Lower leg skin (tissue), 4 donors: Measurements from ENCODE around the gene ZDHHC8. TPM values are rescaled to one million over a fixed set of nuclear protein-coding genes. Genes with fewer than 3 reads are reported as not detected.
"Not testable (repeated sequence)": the region's sequence is repeated elsewhere in the genome, so short reads cannot be mapped to it uniquely, and the experiment has no call there.

Experiments
- DNase-seq, 2 donors: peaks; one replicate each; pipeline ENCODE4 v3.0.0-alpha.2; 2019; ENCODE audit warnings: low spot score in 2 of 2
- H3K4me3 ChIP-seq: fragments of 200-600 bp; sonication (generic); 2 replicates; pipeline ENCODE4 v1.5.1; 2017; ENCODE audit warnings: mild to moderate bottlenecking, low read depth; ENCODE audit not compliant: poor library complexity, severe bottlenecking
- POLR2A ChIP-seq, 2 donors: fragments of 450-650 bp; IDR thresholded peaks; one replicate each; pipeline ENCODE4 v1.6.1; 2016 to 2017; ENCODE audit warnings: antibody characterized with exemption in 2 of 2, mild to moderate bottlenecking in 1 of 2, moderate library complexity in 1 of 2
- WGBS, 2 donors: methylation state at CpG; one replicate each; pipeline ENCODE4 v1.1.5; 2018; 5-methylcytosine and 5-hydroxymethylcytosine counted together
- intact Hi-C: fragments of 100-400 bp; cut with DNase I; formaldehyde crosslinking; loops from one replicate; pipeline ENCODE4 v1.15.0; 2023; ENCODE audit warnings: low total_unique reads
- total RNA-seq, 4 donors: library from RNA; depleted of rRNA; stranded (reverse); fragments of >200 nt; gene quantifications; one replicate each; pipeline ENCODE4 v1.1.0, GENCODE V29; 2016
- TF ChIP-seq, protein P1 (sequence below), 3 donors: fragments of 450-650 bp; IDR thresholded peaks; one replicate each; pipeline ENCODE4 v1.5.1; 2016; ENCODE audit warnings: antibody characterized with exemption in 3 of 3, mild to moderate bottlenecking in 3 of 3, moderate library complexity in 2 of 3

Gene ZDHHC8
- total RNA-seq, 4 donors from 2014 or later = 17.8 to 30.0 (median 26.1) TPM

DNA sequence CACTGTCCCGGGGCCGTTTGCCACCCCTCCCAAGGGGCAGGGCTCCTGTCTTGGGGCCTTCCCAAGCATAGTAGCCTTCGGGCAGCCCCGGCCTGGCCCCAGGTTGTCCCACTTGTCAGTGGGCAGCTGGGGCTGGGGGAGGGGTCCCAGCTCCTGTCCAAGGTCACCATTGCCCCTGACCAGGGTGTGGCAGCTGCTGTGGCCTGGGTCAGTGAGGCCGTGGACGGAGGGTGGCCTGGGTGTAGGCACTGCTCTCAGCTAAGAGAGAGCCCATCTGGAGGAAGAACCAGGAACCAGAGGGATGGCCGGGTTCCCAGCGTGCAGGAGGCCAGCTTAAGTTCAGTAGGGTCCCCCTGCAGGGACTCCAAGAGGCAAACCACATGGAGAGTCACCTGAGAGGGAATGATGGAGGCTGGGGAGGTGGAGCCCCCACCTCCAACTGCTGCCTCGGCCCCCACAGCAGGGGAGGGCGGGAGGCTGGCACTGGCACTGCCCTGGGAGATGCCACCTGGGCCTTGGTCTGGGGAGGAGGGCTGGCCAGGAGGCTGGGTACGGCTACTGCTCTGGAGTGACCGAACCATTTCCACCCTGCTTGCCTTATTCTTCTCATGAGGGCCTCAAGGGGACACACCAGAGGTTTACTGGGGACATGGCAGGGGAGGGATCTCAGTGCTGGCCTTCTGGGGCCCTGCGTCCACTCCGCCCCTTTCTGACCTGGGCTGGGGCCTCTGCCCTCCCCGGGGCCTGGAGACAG is 26.0 kb downstream of the ZDHHC8 start:
- intact Hi-C loops = loop anchor here (2.0 kb wide), 1 partner anchor 127 kb away; no protein-coding TSS in a partner anchor
- no peak overlapping the region for H3K4me3 ChIP-seq
- no peak for DNase-seq
- TF ChIP-seq, protein P1, sequence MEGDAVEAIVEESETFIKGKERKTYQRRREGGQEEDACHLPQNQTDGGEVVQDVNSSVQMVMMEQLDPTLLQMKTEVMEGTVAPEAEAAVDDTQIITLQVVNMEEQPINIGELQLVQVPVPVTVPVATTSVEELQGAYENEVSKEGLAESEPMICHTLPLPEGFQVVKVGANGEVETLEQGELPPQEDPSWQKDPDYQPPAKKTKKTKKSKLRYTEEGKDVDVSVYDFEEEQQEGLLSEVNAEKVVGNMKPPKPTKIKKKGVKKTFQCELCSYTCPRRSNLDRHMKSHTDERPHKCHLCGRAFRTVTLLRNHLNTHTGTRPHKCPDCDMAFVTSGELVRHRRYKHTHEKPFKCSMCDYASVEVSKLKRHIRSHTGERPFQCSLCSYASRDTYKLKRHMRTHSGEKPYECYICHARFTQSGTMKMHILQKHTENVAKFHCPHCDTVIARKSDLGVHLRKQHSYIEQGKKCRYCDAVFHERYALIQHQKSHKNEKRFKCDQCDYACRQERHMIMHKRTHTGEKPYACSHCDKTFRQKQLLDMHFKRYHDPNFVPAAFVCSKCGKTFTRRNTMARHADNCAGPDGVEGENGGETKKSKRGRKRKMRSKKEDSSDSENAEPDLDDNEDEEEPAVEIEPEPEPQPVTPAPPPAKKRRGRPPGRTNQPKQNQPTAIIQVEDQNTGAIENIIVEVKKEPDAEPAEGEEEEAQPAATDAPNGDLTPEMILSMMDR (IDR thresholded peaks at IDR 0.05) = no peak
- TF ChIP-seq POLR2A (IDR thresholded peaks at IDR 0.05) = no peak
- WGBS, 2 donors = 52 to 69% methylated on average over 12 to 15 of the region's 15 CpGs

DNA sequence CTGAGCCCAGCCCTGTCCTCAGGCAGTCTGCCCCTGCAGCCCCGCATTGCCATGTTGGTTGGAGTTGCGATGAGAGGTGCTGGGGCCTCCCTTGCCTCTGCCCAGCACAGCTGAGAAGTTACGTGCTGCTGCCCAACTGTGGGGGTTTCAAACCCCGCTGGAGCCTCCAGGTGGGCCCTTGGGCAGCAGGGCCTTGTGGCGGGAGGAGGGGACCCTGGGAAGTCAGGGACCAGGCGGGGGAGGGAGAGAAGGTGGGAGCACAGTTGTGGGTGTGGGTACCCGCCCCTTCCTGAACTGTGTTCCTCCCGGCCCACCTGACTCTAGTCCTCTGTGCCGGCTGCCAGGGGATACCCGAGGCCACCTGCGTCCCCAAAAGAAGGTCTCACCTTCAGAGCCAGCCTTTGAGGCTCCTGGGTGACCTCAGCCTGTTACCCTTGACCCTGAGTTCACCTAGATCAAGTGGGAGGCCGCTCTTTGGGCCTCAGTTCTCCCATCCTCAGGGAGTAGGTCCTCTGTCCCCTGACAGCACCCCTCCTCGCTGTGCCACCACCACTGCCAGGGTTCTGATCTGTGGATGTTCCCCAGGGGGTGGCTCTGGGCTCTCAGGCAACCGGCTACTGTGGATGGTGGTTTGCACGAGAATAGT is 26.9 kb downstream of the ZDHHC8 start:
- 84 to 85% methylated on average over 14 to 15 of the region's 15 CpGs for WGBS, 2 donors
- no peak overlapping the region for H3K4me3 ChIP-seq
- DNase-seq = no peak
- TF ChIP-seq, protein P1 (IDR thresholded peaks at IDR 0.05) = no peak
- no peak for TF ChIP-seq POLR2A (IDR thresholded peaks at IDR 0.05)
- intact Hi-C loops = no loop called here

DNA sequence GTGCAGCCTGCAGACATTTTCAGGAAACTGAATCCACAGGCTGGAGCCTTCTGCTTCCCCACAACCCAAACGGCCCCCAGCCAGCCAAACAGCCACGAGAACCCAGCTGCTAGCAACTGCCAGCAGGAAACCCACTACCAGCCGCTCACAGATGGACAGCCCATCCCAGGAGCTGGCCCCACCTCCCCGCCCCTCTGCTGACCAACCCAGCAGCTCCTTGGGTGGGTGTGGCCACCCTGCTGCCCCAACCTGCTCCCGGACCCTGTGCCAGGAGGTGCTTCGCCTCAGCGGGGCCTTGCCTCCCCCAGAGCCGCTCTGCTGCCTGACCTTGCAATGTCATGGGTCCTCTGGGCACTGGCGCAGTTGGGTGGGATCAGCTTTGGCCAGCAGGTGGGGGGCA is 27.5 kb downstream of the ZDHHC8 start:
- H3K4me3 ChIP-seq = no peak overlapping the region
- TF ChIP-seq POLR2A (IDR thresholded peaks at IDR 0.05) = no peak
- TF ChIP-seq, protein P1 (IDR thresholded peaks at IDR 0.05) = no peak
- intact Hi-C loops = no loop called here
- 43 to 53% methylated on average over 5 to 9 of the region's 9 CpGs for whole genome bisulfite sequencing, 2 donors
- DNase-seq = no peak

DNA sequence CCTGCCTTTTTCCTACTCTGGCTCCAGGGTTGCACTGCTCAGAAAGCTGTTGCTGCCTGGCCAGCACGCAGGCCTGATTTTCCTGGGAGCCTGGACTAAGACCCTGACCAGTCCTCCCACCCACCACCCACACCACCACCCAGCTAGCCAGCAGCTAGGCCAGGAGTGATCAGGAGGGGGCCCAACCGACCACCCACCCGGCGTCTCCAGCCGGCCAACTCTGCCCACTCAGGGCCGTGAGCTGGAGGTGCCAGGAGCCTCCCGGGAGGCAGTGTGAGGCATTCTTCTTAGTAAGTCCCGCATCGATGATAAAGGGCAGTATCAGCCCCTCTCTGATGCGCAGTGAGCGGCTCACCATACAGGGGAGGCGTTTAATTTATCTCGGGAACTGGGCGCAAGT is 27.9 kb downstream of the ZDHHC8 start:
- H3K4me3 ChIP-seq, intact Hi-C loops, DNase-seq: not testable (repeated sequence)
- 85 to 87% methylated on average over 5 to 14 of the region's 14 CpGs for WGBS, 2 donors

DNA sequence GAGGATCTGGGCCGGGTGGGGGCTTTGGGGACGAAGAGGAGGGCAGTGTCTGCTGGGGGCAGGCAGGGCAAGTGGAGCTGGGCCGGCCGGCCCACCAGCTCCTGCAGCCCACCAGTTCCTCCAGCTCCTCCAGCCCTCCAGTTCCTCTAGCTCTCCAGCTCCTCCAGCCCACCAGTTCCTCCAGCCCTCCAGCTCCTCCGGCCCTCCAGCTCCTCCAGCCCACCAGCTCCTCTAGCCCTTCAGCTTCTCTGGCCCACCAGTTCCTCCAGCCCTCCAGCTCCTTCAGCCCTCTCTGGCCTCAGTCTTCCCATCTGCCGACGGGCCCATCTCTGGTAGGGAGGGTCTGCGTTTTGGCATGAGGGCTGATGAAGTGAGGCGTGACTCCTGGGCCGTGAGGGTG is 28.4 kb downstream of the ZDHHC8 start:
- WGBS, 2 donors = 76 to 81% methylated on average over 10 of the region's 10 CpGs
- no peak for DNase-seq
- intact Hi-C loops = no loop called here

DNA sequence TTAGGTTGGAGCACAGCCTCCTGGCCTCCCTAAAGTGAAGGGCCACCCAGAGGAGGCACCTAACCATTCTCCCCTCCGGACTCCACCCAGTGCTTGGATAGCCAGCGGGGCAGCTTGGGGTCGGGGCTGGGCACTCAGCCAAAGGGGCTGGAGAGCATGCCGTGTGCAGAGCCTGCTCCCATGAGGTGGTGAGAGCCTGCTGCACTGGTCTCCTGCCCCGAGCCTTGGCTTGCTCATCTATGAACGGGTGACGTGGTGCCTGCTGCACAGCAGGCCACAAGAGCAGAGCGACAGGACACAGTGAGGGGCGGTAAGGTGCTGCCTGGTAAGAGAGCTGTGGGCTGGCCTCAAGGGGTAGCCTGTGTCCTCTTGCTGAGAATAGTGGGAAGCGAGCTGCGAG is 33.3 kb downstream of the ZDHHC8 start:
- 66 to 69% methylated on average over 8 to 11 of the region's 11 CpGs for WGBS, 2 donors
- intact Hi-C loops = no loop called here

More for the DNA sequence above, 28.4 kb downstream of the ZDHHC8 start:
- no peak for TF ChIP-seq POLR2A (IDR thresholded peaks at IDR 0.05)
- TF ChIP-seq, protein P1 (IDR thresholded peaks at IDR 0.05) = no peak
- no peak overlapping the region for H3K4me3 ChIP-seq

More for the DNA sequence above, 33.3 kb downstream of the ZDHHC8 start:
- TF ChIP-seq, protein P1 (IDR thresholded peaks at IDR 0.05) = no peak
- no peak for TF ChIP-seq POLR2A (IDR thresholded peaks at IDR 0.05)
- H3K4me3 ChIP-seq = no peak overlapping the region
- DNase-seq = no peak
